Measurements from ENCODE around the gene COPS7A. TPM values are rescaled to one million over a fixed set of nuclear protein-coding genes. Genes with fewer than 3 reads are reported as not detected.

COPS7A gene
- total and polyA plus RNA-seq, 2 experiments from 2014 or later: 37.7 to 51.9 TPM

- no peak for TF ChIP-seq ZNF114 (CRISPR knock-in tag; IDR thresholded peaks at IDR 0.05)
- TF ChIP-seq CREB1 (CRISPR knock-in tag; IDR thresholded peaks at IDR 0.05; ENCODE audit: low read depth): no peak
- no peak for TF ChIP-seq POLR2AphosphoS5 (IDR thresholded peaks at IDR 0.05; ENCODE audit: low read depth)
- no peak for TF ChIP-seq ETS1 (IDR thresholded peaks at IDR 0.05)
- ATAC-seq: no peak
- H3K79me2 ChIP-seq (replicated peaks; ENCODE audit: insufficient read depth): peaks cover 20% of the 10 kb centered on the region
- no peak overlapping the region; the same call in 1 of the 2 replicates for H3K4me3 ChIP-seq
- Mint-ChIP-seq H3K4me3 (no peak overlapping the region; the same call in 2 of the 3 replicates), H3K27me3 (ENCODE audit: insufficient read depth, low read depth, poor library complexity) (peaks cover 44% of the 10 kb centered on the region), H3K27ac (no peak overlapping the region), H3K9me3 (no peaks in the 10 kb centered on the region; the same call in 2 of the 3 replicates), H3K4me1 (peaks cover 61% of the 10 kb centered on the region), H3K36me3 (ENCODE audit: low read depth) (peaks cover 23% of the 10 kb centered on the region)
- peaks cover 59% of the 10 kb centered on the region for H3K27me3 ChIP-seq (ENCODE audit: insufficient read depth)
- H3K4me1 ChIP-seq (ENCODE audit: insufficient read depth): peaks cover 43% of the 10 kb centered on the region
- H4K20me1 ChIP-seq (replicated peaks; ENCODE audit: insufficient read depth): peaks cover 20% of the 10 kb centered on the region
- H3K27ac ChIP-seq (ENCODE audit: low read depth): 0 out of 2 replicates have a peak overlapping the region, but pooled peaks have one; percentile 45
- no peak for DNase-seq (ENCODE audit: low spot score)
- H3K4me2 ChIP-seq: no peak overlapping the region; the same call in 1 of the 2 replicates
- H3K36me3 ChIP-seq (ENCODE audit: insufficient read depth): no peaks in the 10 kb centered on the region
- no peak overlapping the region for H2AFZ ChIP-seq
- H3K9me2 ChIP-seq (ENCODE audit: insufficient read depth): no peaks in the 10 kb centered on the region
- peaks cover 40% of the 10 kb centered on the region for H3F3A ChIP-seq (replicated peaks; ENCODE audit: low read depth)
Observed at GRCh38 chr12:6771091-6771495, 47.2 kb downstream of the COPS7A start.

- Mint-ChIP-seq H3K4me3 (peak overlapping the region; percentile 37; the same call in 2 of the 3 replicates), H3K27ac (no peak overlapping the region; the same call in 1 of the 2 replicates), H3K27me3 (ENCODE audit: insufficient read depth, low read depth, poor library complexity) (peaks cover 48% of the 10 kb centered on the region), H3K36me3 (ENCODE audit: low read depth) (peaks cover 25% of the 10 kb centered on the region), H3K4me1 (peaks cover 63% of the 10 kb centered on the region), H3K9me3 (no peaks in the 10 kb centered on the region; the same call in 2 of the 3 replicates)
- H3K4me2 ChIP-seq: peak overlapping the region; percentile 87
- peak overlapping the region; percentile 64 for H3K4me3 ChIP-seq
- no peaks in the 10 kb centered on the region for H3K9me2 ChIP-seq (ENCODE audit: insufficient read depth)
- H3K79me2 ChIP-seq (replicated peaks; ENCODE audit: insufficient read depth): peaks cover 20% of the 10 kb centered on the region
- H3K36me3 ChIP-seq (ENCODE audit: insufficient read depth): no peaks in the 10 kb centered on the region
- H2AFZ ChIP-seq: no peak overlapping the region
- DNase-seq (ENCODE audit: low spot score) (no peak), ATAC-seq (no peak)
- H3F3A ChIP-seq (replicated peaks; ENCODE audit: low read depth): peaks cover 40% of the 10 kb centered on the region
- H4K20me1 ChIP-seq (replicated peaks; ENCODE audit: insufficient read depth): peaks cover 20% of the 10 kb centered on the region
- no peak overlapping the region for H3K27ac ChIP-seq (ENCODE audit: low read depth)
- peaks cover 65% of the 10 kb centered on the region for H3K27me3 ChIP-seq (ENCODE audit: insufficient read depth)
- peaks cover 43% of the 10 kb centered on the region for H3K4me1 ChIP-seq (ENCODE audit: insufficient read depth)
- TF ChIP-seq JUNB (IDR thresholded peaks at IDR 0.05; ENCODE audit: unreplicated experiment) (no peak), NANOG (IDR thresholded peaks at IDR 0.05; ENCODE audit: borderline replicate concordance) (no peak), EZH2phosphoT487 (IDR thresholded peaks at IDR 0.05; ENCODE audit: unreplicated experiment) (no peak), CREB1 (CRISPR knock-in tag; IDR thresholded peaks at IDR 0.05; ENCODE audit: low read depth) (no peak), ZNF462 (CRISPR knock-in tag; IDR thresholded peaks at IDR 0.05) (no peak), REST (IDR thresholded peaks at IDR 0.05; ENCODE audit: unreplicated experiment) (no peak), ZNF331 (CRISPR knock-in tag; IDR thresholded peaks at IDR 0.05; ENCODE audit: low read depth) (no peak)
Observed at GRCh38 chr12:6771509-6772330, 47.9 kb downstream of the COPS7A start.
